Measurements from ENCODE around the gene USP6NL. TPM values are rescaled to one million over a fixed set of nuclear protein-coding genes. Genes with fewer than 3 reads are reported as not detected.

USP6NL gene
- total and polyA plus RNA-seq, 10 of the 15 experiments (the other 5 are each of a cell fraction or from before 2014, with no cell fraction given), result 4.0 to 27.7 (median 18.2) TPM

DNA sequence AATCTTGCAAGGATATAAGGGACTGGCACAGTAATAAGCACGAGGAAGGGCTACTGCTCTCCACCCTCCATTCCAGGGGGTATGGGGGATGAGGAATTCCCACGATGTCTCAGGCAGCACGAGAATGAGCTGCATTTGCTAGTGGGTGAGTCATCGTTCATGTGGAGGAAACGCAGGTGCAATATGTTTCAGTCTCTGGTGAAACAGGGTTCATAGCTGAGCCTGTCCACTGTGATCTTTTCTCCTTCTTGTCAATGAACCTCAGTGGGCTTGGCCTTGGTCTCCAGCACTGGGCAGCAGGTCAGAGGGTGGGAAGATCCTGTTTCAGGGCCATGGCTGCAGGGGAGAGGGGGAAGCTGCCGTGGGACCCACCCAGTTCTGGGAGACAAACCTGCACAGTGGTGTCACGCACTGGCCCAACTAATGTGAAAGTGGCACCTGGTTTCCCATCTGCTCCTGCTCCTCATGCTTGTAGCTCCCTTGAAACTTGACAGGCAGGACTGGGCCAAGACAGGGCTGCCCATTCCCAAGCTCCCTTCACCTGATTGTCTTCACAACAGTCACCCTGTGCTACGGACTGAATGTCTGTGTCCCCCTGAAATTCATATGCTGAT, 181.9 kb downstream of the USP6NL start:
- BruUV-seq (replicated peaks), result no TSS peak
- Histone ChIP-seq H3K79me2 (ENCODE audit: control insufficient read depth, insufficient read depth, low read length) (no peaks in the 10 kb centered on the region), H3K9me3 (replicated peaks; ENCODE audit: control insufficient read depth, insufficient read depth, low read length) (peaks cover 4% of the 10 kb centered on the region; the same call in 2 of the 3 replicates), H2AFZ (ENCODE audit: control insufficient read depth, low read depth, low read length) (no peak overlapping the region), H3K4me2 (ENCODE audit: control insufficient read depth, insufficient read depth) (no peak overlapping the region), H3K4me1 (ENCODE audit: control insufficient read depth, insufficient read depth, low read length) (no peaks in the 10 kb centered on the region), H3K36me3 (ENCODE audit: control insufficient read depth in 2 of 2, insufficient read depth in 2 of 2, low read length in 1 of 2) (no peaks in the 10 kb centered on the region), H3K4me3 (no peak overlapping the region), H3K27me3 (replicated peaks in 1 of 2; ENCODE audit: control insufficient read depth in 2 of 2, insufficient read depth in 2 of 2, low read length in 1 of 2) (no peaks in the 10 kb centered on the region; a peak in 1 of 4 replicates), H4K20me1 (ENCODE audit: control insufficient read depth, insufficient read depth) (no peaks in the 10 kb centered on the region), H3K27ac (ENCODE audit: control insufficient read depth, insufficient read depth) (no peak overlapping the region), H3K9ac (ENCODE audit: control insufficient read depth, insufficient read depth, low read length) (no peak overlapping the region)
- ChIA-PET CTCF (interaction anchor here (1.0 kb wide), 1 partner anchor 10 kb away, joined by 3 read pairs; no protein-coding TSS in a partner anchor), POLR2A (interaction anchor here (0.6 kb wide), 1 partner anchor 1435 kb away, joined by 3 read pairs; no protein-coding TSS in a partner anchor), RAD21 (ENCODE audit: unreplicated experiment) (no interaction called here), SMC1A (ENCODE audit: uncharacterized antibody, unreplicated experiment) (interaction anchor here (1.0 kb wide), 1 partner anchor 10 kb away, joined by 3 read pairs; no protein-coding TSS in a partner anchor)
- intact Hi-C loops (cut with micrococcal nuclease; ENCODE audit: unreplicated experiment), result no loop called here
- 56% methylated on average over 8 of the region's 8 CpGs for WGBS (ENCODE audit: insufficient coverage, insufficient replicate concordance, low lambda C conversion rate, missing lambda C conversion rate)
- no peak for ATAC-seq
- no peak for FAIRE-seq
- no peak for DNase-seq (ENCODE audit: low read depth, low spot score)
- in situ Hi-C loops (cut with MboI), result no loop called here
- TF ChIP-seq CBFB (IDR thresholded peaks at IDR 0.05; ENCODE audit: low read depth) (no peak), MYC (IDR thresholded peaks at IDR 0.05; ENCODE audit: insufficient read depth, insufficient read length, insufficient replicate concordance, low read length, severe bottlenecking) (no peak), CEBPB (IDR thresholded peaks at IDR 0.05; ENCODE audit: borderline replicate concordance in 1 of 2, low read depth in 2 of 2, low read length in 2 of 2) (no peak), MEF2A (IDR thresholded peaks at IDR 0.05; ENCODE audit: insufficient read depth, low read depth, low read length) (no peak), ZBED1 (IDR thresholded peaks at IDR 0.05; ENCODE audit: borderline replicate concordance) (no peak), MTA3 (IDR thresholded peaks at IDR 0.05; ENCODE audit: borderline replicate concordance, low read length) (no peak), ZNF274 (IDR thresholded peaks at IDR 0.05; ENCODE audit: insufficient read depth, insufficient read length) (no peak), POLR2A (IDR thresholded peaks at IDR 0.05; ENCODE audit: low read depth, low read length) (no peak), ZZZ3 (IDR thresholded peaks at IDR 0.05; ENCODE audit: control insufficient read depth, insufficient read length, low read depth) (no peak), ETV6 (conservative IDR thresholded peaks at IDR 0.05 in 1 of 2, IDR thresholded peaks at IDR 0.05 in 1 of 2; ENCODE audit: borderline replicate concordance in 1 of 2, low read depth in 1 of 2) (no peak), IRF4 (IDR thresholded peaks at IDR 0.05; ENCODE audit: low read depth, low read length) (no peak), SMARCA5 (IDR thresholded peaks at IDR 0.05) (no peak)
- TF ChIP-seq, protein P1, sequence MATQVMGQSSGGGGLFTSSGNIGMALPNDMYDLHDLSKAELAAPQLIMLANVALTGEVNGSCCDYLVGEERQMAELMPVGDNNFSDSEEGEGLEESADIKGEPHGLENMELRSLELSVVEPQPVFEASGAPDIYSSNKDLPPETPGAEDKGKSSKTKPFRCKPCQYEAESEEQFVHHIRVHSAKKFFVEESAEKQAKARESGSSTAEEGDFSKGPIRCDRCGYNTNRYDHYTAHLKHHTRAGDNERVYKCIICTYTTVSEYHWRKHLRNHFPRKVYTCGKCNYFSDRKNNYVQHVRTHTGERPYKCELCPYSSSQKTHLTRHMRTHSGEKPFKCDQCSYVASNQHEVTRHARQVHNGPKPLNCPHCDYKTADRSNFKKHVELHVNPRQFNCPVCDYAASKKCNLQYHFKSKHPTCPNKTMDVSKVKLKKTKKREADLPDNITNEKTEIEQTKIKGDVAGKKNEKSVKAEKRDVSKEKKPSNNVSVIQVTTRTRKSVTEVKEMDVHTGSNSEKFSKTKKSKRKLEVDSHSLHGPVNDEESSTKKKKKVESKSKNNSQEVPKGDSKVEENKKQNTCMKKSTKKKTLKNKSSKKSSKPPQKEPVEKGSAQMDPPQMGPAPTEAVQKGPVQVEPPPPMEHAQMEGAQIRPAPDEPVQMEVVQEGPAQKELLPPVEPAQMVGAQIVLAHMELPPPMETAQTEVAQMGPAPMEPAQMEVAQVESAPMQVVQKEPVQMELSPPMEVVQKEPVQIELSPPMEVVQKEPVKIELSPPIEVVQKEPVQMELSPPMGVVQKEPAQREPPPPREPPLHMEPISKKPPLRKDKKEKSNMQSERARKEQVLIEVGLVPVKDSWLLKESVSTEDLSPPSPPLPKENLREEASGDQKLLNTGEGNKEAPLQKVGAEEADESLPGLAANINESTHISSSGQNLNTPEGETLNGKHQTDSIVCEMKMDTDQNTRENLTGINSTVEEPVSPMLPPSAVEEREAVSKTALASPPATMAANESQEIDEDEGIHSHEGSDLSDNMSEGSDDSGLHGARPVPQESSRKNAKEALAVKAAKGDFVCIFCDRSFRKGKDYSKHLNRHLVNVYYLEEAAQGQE (IDR thresholded peaks at IDR 0.05; ENCODE audit: low read depth, low read length), result no peak
- TF ChIP-seq, protein P2, sequence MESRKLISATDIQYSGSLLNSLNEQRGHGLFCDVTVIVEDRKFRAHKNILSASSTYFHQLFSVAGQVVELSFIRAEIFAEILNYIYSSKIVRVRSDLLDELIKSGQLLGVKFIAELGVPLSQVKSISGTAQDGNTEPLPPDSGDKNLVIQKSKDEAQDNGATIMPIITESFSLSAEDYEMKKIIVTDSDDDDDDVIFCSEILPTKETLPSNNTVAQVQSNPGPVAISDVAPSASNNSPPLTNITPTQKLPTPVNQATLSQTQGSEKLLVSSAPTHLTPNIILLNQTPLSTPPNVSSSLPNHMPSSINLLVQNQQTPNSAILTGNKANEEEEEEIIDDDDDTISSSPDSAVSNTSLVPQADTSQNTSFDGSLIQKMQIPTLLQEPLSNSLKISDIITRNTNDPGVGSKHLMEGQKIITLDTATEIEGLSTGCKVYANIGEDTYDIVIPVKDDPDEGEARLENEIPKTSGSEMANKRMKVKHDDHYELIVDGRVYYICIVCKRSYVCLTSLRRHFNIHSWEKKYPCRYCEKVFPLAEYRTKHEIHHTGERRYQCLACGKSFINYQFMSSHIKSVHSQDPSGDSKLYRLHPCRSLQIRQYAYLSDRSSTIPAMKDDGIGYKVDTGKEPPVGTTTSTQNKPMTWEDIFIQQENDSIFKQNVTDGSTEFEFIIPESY (IDR thresholded peaks at IDR 0.05), result no peak
- TF ChIP-seq, protein P3, sequence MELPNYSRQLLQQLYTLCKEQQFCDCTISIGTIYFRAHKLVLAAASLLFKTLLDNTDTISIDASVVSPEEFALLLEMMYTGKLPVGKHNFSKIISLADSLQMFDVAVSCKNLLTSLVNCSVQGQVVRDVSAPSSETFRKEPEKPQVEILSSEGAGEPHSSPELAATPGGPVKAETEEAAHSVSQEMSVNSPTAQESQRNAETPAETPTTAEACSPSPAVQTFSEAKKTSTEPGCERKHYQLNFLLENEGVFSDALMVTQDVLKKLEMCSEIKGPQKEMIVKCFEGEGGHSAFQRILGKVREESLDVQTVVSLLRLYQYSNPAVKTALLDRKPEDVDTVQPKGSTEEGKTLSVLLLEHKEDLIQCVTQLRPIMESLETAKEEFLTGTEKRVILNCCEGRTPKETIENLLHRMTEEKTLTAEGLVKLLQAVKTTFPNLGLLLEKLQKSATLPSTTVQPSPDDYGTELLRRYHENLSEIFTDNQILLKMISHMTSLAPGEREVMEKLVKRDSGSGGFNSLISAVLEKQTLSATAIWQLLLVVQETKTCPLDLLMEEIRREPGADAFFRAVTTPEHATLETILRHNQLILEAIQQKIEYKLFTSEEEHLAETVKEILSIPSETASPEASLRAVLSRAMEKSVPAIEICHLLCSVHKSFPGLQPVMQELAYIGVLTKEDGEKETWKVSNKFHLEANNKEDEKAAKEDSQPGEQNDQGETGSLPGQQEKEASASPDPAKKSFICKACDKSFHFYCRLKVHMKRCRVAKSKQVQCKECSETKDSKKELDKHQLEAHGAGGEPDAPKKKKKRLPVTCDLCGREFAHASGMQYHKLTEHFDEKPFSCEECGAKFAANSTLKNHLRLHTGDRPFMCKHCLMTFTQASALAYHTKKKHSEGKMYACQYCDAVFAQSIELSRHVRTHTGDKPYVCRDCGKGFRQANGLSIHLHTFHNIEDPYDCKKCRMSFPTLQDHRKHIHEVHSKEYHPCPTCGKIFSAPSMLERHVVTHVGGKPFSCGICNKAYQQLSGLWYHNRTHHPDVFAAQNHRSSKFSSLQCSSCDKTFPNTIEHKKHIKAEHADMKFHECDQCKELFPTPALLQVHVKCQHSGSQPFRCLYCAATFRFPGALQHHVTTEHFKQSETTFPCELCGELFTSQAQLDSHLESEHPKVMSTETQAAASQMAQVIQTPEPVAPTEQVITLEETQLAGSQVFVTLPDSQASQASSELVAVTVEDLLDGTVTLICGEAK (IDR thresholded peaks at IDR 0.05; ENCODE audit: borderline replicate concordance), result no peak

Data from GM12878 (cell line).